AG09309 (cell line): ENCODE results near the gene SRP54.

Experiments
- DNase-seq: peaks from one replicate; pipeline ENCODE4 v3.0.0-alpha.2; 2010; ENCODE audit warnings: low read depth
- H3K4me3 ChIP-seq: 2 replicates; pipeline ENCODE4 v1.5.1; 2011; ENCODE audit warnings: mild to moderate bottlenecking, low read depth, low read length, moderate library complexity; ENCODE audit not compliant: control insufficient read depth
- TF ChIP-seq, protein P1 (sequence below): IDR thresholded peaks from 2 replicates; pipeline ENCODE4 v1.5.1; 2011; ENCODE audit warnings: mild to moderate bottlenecking, low read depth, low read length, inconsistent platforms; ENCODE audit not compliant: insufficient read depth, control insufficient read depth; ENCODE audit errors: missing control alignments

SRP54 gene

DNA sequence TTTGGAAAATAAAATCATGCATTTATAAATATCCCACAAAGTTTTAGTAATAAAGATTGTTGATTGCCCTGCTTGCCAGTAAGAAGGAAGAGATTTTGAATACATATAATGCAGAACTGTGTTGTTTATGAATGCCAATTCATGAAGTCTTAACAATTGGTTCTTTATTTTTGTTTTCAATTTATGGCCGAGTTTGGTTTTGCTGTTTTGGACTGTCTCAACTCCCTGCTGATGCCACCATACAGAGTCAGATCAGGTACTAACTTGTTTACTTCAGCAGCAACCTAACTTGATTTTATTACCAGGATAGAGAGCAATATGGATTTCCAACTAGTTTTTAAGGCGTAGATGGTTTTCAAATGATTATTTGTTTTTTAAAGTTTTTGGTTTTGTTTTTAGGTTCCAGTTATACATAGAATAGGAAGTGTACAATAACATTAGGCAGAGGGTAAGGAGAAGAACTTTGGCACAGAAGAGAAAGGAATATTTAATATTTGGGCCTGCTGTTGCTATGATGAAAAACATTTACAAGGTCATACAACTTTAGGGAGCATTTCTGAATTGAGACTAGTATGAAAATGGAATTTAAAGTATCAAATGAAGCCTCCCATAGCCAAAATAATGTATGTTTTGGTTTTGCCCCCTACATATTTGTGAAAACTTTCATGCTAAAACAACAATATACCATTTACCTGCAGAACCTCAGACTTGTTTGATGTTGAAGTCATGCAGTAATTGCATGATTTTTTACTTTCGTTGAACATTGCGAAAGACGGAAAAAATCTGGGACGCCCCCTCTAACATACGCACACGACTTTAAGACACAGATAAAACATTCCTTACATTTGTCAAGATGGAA is 62.4 kb downstream of the SRP54 start:
- no peak for DNase-seq
- TF ChIP-seq, protein P1, sequence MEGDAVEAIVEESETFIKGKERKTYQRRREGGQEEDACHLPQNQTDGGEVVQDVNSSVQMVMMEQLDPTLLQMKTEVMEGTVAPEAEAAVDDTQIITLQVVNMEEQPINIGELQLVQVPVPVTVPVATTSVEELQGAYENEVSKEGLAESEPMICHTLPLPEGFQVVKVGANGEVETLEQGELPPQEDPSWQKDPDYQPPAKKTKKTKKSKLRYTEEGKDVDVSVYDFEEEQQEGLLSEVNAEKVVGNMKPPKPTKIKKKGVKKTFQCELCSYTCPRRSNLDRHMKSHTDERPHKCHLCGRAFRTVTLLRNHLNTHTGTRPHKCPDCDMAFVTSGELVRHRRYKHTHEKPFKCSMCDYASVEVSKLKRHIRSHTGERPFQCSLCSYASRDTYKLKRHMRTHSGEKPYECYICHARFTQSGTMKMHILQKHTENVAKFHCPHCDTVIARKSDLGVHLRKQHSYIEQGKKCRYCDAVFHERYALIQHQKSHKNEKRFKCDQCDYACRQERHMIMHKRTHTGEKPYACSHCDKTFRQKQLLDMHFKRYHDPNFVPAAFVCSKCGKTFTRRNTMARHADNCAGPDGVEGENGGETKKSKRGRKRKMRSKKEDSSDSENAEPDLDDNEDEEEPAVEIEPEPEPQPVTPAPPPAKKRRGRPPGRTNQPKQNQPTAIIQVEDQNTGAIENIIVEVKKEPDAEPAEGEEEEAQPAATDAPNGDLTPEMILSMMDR: no peak
- peak overlapping the region; percentile 48 for H3K4me3 ChIP-seq

DNA sequence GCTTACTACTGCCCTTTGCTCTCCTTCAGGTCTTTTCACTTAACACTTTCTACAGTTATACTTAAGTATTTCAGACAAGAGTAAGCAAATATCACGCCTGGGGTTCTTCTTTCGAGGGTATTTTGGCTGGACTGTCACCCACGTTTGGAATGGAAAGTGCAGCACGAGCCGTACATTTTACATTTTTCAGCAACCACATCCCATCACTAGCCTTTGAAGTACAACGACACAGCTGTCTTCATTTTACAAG is 62.9 kb downstream of the SRP54 start:
- TF ChIP-seq, protein P1: no peak
- peak overlapping the region; percentile 48 for H3K4me3 ChIP-seq
- no peak for DNase-seq

DNA sequence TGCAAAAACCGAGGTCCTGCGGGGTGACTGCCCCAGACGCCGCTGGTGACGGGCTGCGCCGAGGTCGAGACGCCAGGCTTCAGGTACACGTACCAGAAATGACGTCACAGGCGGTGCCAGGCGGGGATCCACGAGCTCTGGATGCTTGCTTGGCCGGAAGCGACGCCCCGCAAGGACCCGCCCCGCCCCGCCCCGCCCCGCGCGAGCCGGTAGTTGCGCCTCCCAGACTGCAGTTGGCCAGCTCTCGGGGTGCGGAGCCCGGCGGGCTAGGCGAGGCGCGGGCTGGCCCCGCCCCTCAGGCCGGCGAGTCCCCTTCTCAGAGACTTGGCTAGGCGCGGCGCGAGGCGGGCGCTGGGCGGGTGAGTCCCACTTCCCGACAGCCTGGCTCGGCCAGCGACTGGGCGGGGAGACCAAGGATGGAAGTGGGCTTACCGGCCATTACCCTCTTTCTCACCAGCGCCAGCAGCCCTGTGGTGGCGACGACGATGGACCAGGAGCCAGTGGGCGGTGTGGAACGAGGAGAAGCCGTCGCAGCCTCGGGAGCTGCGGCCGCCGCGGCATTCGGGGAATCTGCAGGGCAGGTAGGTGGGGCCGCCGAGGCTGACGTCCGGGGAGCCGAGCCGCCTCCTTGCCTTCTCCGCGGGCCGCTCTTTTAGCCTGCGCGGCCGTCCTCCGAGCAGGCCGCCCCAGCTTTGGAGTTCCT is 63.4 kb downstream of the SRP54 start, which contains the start of gene FAM177A1:
Gene FAM177A1 (plus strand): TSS at position 225 of the 703 bp plus-strand sequence. CDS start 192 bp downstream, at position 417.
- DNase-seq: peak; percentile 72
- TF ChIP-seq, protein P1: no peak
- peak within 1 kb of the TSS; percentile 88 for H3K4me3 ChIP-seq

DNA sequence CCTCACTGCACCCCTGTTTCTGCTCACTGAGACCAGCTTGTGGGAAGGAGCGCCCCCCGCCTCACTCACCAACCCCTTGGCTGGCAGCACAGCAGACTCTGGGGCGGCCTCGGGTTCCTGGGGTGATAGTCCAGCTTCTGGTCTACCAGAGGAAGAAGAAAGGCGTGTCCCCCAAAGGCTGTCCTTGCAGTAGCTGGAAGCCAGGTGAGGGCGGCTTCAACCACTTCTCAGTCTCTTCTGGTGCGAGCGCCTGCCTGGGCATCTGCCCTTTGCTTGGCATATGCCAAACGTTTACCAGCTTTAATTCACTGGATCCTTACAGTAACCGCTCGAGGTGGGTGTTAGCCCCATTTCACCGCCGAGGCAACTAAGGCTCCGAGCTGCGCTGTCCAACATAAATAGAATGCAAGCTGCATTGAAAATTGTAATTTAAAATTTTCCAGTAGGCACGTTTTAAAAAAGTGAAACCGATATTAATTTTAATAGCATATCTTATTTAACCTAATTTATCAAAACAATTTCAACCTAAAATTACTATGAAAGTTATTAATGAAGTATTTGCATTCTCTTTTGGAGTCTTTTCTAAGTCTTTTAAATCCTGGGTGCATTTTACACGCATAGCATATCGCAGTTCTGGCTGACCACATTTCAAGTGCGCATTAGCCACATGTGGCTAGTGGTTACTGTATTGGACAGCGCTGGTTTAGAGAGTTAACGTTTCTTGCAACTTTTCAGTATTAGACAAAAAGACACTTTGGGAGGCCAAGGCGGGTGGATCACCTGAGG is 64.2 kb downstream of the SRP54 start:
- TF ChIP-seq, protein P1: no peak
- no peak for DNase-seq

DNA sequence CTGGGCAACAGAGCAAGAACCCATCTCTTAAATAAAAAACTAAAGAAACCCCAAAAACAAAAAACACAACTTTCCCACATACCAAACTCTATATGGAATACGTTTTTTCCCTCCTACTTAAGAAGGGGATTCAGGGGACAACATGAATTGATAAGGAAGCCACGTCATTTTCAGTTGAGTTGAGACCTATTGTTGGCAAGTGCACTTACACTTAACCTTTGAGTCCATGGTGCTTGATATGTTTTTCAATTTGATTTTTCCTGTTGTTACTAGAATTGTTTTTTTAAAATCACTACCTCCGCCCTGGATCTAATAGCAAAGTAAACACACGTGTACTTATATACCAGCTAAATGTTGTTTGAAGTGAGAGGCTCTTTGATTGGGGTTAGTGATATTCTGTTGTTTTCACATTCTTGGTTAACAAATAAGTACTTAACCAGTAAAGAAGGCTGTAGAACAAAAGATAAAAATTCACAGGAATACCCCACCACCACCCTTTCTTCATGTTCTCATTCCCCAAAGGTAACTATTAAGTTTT is 65.3 kb downstream of the SRP54 start:
- TF ChIP-seq, protein P1: no peak
- no peak for DNase-seq
- H3K4me3 ChIP-seq: no peak overlapping the region

More for the DNA sequence above, 64.2 kb downstream of the SRP54 start:
- peak overlapping the region; percentile 88 for H3K4me3 ChIP-seq

DNA sequence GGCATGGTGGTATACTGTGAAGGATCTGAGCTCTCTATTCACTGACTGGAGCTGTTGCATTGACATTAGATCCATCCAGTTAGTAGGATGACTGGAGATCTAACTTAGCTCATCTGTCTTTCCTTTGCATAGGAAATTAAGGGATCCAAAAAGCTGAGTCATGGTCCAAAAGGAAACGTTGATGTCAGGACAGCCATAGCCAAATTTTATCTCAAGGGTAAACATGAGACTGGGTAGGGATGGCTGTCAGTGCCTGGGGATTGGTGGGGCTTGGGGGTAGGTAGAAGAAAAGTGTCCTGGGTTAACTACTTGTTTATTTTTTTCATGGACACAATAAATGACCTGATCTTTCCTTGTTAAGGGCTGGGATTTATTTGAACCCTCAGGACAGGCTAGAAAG is 67.9 kb downstream of the SRP54 start:
- TF ChIP-seq, protein P1: no peak
- DNase-seq: no peak

More for the DNA sequence above, 67.9 kb downstream of the SRP54 start:
- no peak overlapping the region for H3K4me3 ChIP-seq
